Measurements from ENCODE around the gene EHD4.

DNA sequence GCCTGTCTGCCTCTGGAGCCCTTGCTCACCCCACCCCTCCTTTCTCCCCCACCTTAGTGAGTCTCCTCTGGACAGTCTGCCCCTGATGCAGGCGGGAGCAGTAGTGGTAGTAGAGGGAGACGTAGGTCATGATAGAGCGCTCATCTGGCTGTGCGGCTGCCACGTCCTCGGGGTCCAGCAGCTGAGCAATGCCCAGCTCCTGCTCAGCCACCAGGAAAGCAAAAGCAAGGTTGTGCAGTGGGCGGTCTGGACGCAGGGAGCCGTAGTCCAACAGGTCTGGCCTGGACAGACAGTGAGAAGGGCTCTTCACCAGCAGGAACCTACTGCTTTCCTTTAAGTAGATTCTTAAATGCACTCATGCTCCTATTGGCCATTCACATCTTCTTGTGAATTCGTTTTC lies 85.2 kb downstream of the EHD4 start:
- TF ChIP-seq EP300 (IDR thresholded peaks at IDR 0.05; ENCODE audit: borderline replicate concordance in 1 of 2, low read depth in 1 of 2, low read length in 1 of 2) (no peak), CTCF (IDR thresholded peaks at IDR 0.05) (no peak), NRF1 (IDR thresholded peaks at IDR 0.05; ENCODE audit: low read depth, low read length) (no peak), MAX (IDR thresholded peaks at IDR 0.05; ENCODE audit: low read depth) (no peak), RAD21 (IDR thresholded peaks at IDR 0.05; ENCODE audit: low read length) (no peak), MXI1 (IDR thresholded peaks at IDR 0.05; ENCODE audit: low read depth, low read length) (no peak), REST (IDR thresholded peaks at IDR 0.05; ENCODE audit: low read depth, low read length) (no peak), POLR2AphosphoS5 (IDR thresholded peaks at IDR 0.05; ENCODE audit: low read depth, low read length) (no peak), GABPA (IDR thresholded peaks at IDR 0.05; ENCODE audit: low read depth) (no peak), USF1 (IDR thresholded peaks at IDR 0.05; ENCODE audit: borderline replicate concordance, low read depth) (no peak), TAF1 (IDR thresholded peaks at IDR 0.05; ENCODE audit: borderline replicate concordance, low read depth, low read length) (no peak), RXRA (IDR thresholded peaks at IDR 0.05; ENCODE audit: borderline replicate concordance, low read depth) (no peak)
- TF ChIP-seq, protein P1, sequence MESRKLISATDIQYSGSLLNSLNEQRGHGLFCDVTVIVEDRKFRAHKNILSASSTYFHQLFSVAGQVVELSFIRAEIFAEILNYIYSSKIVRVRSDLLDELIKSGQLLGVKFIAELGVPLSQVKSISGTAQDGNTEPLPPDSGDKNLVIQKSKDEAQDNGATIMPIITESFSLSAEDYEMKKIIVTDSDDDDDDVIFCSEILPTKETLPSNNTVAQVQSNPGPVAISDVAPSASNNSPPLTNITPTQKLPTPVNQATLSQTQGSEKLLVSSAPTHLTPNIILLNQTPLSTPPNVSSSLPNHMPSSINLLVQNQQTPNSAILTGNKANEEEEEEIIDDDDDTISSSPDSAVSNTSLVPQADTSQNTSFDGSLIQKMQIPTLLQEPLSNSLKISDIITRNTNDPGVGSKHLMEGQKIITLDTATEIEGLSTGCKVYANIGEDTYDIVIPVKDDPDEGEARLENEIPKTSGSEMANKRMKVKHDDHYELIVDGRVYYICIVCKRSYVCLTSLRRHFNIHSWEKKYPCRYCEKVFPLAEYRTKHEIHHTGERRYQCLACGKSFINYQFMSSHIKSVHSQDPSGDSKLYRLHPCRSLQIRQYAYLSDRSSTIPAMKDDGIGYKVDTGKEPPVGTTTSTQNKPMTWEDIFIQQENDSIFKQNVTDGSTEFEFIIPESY (IDR thresholded peaks at IDR 0.05; ENCODE audit: borderline replicate concordance, low read depth), result no peak
- TF ChIP-seq, protein P2, sequence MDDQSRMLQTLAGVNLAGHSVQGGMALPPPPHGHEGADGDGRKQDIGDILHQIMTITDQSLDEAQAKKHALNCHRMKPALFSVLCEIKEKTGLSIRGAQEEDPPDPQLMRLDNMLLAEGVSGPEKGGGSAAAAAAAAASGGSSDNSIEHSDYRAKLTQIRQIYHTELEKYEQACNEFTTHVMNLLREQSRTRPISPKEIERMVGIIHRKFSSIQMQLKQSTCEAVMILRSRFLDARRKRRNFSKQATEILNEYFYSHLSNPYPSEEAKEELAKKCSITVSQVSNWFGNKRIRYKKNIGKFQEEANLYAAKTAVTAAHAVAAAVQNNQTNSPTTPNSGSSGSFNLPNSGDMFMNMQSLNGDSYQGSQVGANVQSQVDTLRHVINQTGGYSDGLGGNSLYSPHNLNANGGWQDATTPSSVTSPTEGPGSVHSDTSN (IDR thresholded peaks at IDR 0.05), result no peak

Measured in SK-N-SH (cell line).